GM20000 (cell line): ENCODE measurements around the gene JSRP1.

ENCODE experiments used
- DNase-seq: peaks from one replicate; pipeline ENCODE4 v3.0.0; 2012; ENCODE audit warnings: low spot score
- CTCF ChIP-seq: IDR thresholded peaks from 2 replicates; pipeline ENCODE4 v1.5.1; 2012; ENCODE audit warnings: mild to moderate bottlenecking, control low read depth; ENCODE audit errors: extremely low read depth, missing control alignments

The JSRP1 gene

GRCh38 chr19:2268861-2269243 is 12.6 kb upstream of the JSRP1 start:
- TF ChIP-seq CTCF: no peak
- no peak for DNase-seq

GRCh38 chr19:2268480-2268830 is 12.2 kb upstream of the JSRP1 start:
- no peak for DNase-seq
- TF ChIP-seq CTCF: no peak

GRCh38 chr19:2266183-2266993 is 10.2 kb upstream of the JSRP1 start:
- DNase-seq: peak; percentile 74
- TF ChIP-seq CTCF: no peak

- peak; percentile 46 for TF ChIP-seq CTCF
- DNase-seq: no peak
Observed at GRCh38 chr19:2261438-2262172, 5.4 kb upstream of the JSRP1 start.

- no peak for DNase-seq
- no peak for TF ChIP-seq CTCF
Observed at GRCh38 chr19:2260341-2260805, 4.2 kb upstream of the JSRP1 start.

GRCh38 chr19:2259336-2259735 is 3.1 kb upstream of the JSRP1 start:
- no peak for DNase-seq
- TF ChIP-seq CTCF: no peak

GRCh38 chr19:2255112-2255845 is 938 bp downstream of the JSRP1 start:
- no peak for TF ChIP-seq CTCF
- peak; percentile 53 for DNase-seq
